Measurements from ENCODE around the gene LRRC7.

DNA sequence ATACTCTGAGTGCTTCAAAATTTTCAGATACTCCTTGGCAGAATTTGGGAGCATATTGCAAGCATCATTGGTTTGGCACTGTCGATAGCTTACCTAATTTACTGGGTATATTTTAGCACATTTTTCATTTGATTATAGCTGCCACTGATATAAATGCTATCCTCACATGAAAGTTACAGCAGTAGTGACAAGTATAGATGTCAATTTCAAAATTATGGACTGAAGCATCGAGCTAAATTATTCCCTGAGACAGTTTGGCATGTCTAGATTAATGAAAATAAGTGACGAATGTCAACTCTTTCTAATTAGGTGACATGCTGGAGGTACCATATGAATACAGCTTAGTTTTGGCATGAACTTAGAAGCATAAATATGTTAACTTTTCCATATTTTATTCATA lies 83.1 kb downstream of the LRRC7 start:
- no peak for TF ChIP-seq RAD21 (IDR thresholded peaks at IDR 0.05; ENCODE audit: low read depth)
- TF ChIP-seq FOXM1 (IDR thresholded peaks at IDR 0.05; ENCODE audit: borderline replicate concordance, low read depth): no peak
- TF ChIP-seq, protein P1, sequence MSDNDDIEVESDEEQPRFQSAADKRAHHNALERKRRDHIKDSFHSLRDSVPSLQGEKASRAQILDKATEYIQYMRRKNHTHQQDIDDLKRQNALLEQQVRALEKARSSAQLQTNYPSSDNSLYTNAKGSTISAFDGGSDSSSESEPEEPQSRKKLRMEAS (IDR thresholded peaks at IDR 0.05): no peak
- no peak for TF ChIP-seq TAF1 (IDR thresholded peaks at IDR 0.05; ENCODE audit: low read depth)
- no peak for TF ChIP-seq EP300 (IDR thresholded peaks at IDR 0.05; ENCODE audit: borderline replicate concordance)
- no peak for TF ChIP-seq ZBTB7A (IDR thresholded peaks at IDR 0.05; ENCODE audit: low read depth)
